Parietal lobe (tissue), 2 donors: ENCODE data around the gene NAGS. TPM values are rescaled to one million over a fixed set of nuclear protein-coding genes. Genes with fewer than 3 reads are reported as not detected.

Experiments
- small RNA-seq: library from RNA; depleted of rRNA; stranded (forward); fragments of <200 nt; gene quantifications from one replicate; pipeline ENCODE3, GENCODE V24; 2014; ENCODE audit warnings: low replicate concordance
- total RNA-seq: library from RNA; depleted of rRNA; stranded (reverse); fragments of >200 nt; gene quantifications from one replicate; pipeline ENCODE4 v1.2.3, GENCODE V29; 2014

NAGS gene, protein sequence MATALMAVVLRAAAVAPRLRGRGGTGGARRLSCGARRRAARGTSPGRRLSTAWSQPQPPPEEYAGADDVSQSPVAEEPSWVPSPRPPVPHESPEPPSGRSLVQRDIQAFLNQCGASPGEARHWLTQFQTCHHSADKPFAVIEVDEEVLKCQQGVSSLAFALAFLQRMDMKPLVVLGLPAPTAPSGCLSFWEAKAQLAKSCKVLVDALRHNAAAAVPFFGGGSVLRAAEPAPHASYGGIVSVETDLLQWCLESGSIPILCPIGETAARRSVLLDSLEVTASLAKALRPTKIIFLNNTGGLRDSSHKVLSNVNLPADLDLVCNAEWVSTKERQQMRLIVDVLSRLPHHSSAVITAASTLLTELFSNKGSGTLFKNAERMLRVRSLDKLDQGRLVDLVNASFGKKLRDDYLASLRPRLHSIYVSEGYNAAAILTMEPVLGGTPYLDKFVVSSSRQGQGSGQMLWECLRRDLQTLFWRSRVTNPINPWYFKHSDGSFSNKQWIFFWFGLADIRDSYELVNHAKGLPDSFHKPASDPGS
- total RNA-seq, result not detected

DNA sequence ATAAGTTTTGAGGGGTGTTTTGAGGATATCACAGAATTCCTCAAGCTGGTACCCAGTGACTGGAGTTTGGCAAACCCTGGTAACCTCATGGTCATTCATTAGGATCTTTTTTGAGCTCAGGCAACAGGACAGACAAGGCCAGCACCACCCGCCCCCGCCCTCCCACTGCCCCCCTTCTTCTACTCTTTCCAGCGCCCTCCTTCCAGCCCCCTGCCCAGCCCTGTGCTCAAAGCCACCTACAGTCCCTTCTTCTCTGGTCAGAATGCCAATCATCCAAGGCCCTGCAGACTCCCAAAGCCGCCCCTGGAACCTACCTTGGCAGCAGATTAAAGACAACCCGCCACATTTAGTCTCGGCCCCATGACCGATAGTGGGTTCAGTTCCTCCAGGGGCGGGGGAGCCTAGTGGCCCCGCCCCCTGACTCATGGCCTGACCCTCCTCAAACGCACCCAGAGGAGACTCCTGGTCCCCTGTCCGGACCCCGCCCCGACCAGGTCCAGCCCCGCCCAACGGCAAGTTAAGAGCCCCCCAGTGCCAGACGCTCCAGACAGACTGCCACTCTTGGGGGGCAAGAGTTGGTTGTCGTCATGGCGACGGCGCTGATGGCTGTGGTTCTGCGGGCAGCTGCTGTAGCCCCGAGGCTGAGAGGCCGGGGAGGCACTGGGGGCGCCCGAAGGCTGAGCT is at the start of gene NAGS:
Gene NAGS (plus strand): TSS at position 546 of the 684 bp plus-strand sequence. CDS start 42 bp downstream, at position 588.

DNA sequence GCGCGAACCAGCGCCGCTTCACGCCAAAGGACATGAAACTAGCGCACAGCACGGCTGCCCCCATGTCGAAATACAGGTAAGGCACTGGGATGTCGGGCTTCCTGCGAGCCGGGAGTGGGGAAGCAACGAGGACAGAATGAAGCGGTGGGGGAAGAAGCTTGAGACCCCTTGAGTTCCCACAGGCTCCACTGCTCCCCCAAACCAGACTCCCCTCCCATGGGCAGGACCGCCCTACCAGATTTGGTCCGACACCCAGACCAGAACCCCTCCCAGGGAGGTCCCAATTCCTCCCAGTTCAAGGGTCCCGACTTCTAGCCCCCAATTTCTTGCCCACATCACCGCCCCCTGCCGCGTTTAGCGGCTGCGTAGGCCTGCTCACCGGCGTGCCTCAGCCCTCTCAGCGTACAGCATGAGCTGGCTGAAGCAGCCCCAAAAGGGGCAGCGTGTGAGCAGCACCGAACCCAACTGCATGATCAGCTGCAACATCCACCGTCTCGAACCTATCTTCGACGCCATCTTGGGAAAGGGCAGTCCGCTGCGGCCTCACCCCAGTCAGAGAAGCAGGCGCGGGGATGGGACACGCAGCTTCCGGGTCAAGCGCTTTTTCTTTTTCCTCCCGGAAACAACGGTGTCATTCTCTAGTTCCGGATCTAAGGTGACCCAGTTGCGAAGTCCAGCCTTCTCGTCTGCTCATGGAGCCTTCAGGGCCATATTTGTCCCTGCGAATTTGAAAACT is 10.2 kb downstream of the NAGS start, which contains the start of gene TMEM101:
Gene TMEM101 (minus strand): TSS at position 527 of the 736 bp plus-strand sequence. CDS start 11 bp downstream, at position 516.

Small RNA genes lying within 50 kb of the gene (small RNA-seq; reads per million reads assigned to genes)
- gene RF00012, result not detected

Other genes with a start within 250 kb of the NAGS start
- not detected for gene SOST, start 245.8 kb upstream of the NAGS start, total RNA-seq
- 38.2 TPM for gene DUSP3, start 225.6 kb upstream of the NAGS start, total RNA-seq
- not detected for gene CFAP97D1, start 224.2 kb upstream of the NAGS start, total RNA-seq
- gene MPP3, start 171.5 kb upstream of the NAGS start, total RNA-seq, result 58.5 TPM
- gene CD300LG, start 157.4 kb upstream of the NAGS start, total RNA-seq, result not detected
- 17.5 TPM for gene MPP2, start 97.1 kb upstream of the NAGS start, total RNA-seq
- not detected for gene PPY, start 62.1 kb upstream of the NAGS start, total RNA-seq
- gene PYY, start 50.7 kb upstream of the NAGS start, total RNA-seq, result not detected
- 21.0 TPM for gene TMEM101, start 10.3 kb downstream of the NAGS start, total RNA-seq
- gene LSM12, start 62.0 kb downstream of the NAGS start, total RNA-seq, result 26.6 TPM
- 19.4 TPM for gene G6PC3, start 66.1 kb downstream of the NAGS start, total RNA-seq
- gene HDAC5, start 119.0 kb downstream of the NAGS start, total RNA-seq, result 115 TPM
- gene HROB, start 137.3 kb downstream of the NAGS start, total RNA-seq, result 1.9 TPM
- gene ASB16, start 166.1 kb downstream of the NAGS start, total RNA-seq, result not detected
- gene TMUB2, start 182.3 kb downstream of the NAGS start, total RNA-seq, result 28.8 TPM
- 71.1 TPM for gene ATXN7L3, start 195.3 kb downstream of the NAGS start, total RNA-seq
- 101 TPM for gene UBTF, start 215.1 kb downstream of the NAGS start, total RNA-seq